ENCODE results near the gene LRP1B.
"Not testable (repeated sequence)": the region's sequence is repeated elsewhere in the genome, so short reads cannot be mapped to it uniquely, and the experiment has no call there.

Gene LRP1B

GRCh38 chr2:142100139-142100873, 30.5 kb downstream of the LRP1B start:
- DNase-seq: no peak

- no peak for DNase-seq
Measured at GRCh38 chr2:142097711-142098110, 33.1 kb downstream of the LRP1B start.

GRCh38 chr2:142095647-142096046, 35.2 kb downstream of the LRP1B start:
- DNase-seq: no peak

- no peak for DNase-seq
Measured at GRCh38 chr2:142094233-142094632, 36.6 kb downstream of the LRP1B start.

- DNase-seq: no peak
Measured at GRCh38 chr2:142088058-142088568, 42.7 kb downstream of the LRP1B start.

- DNase-seq: not testable (repeated sequence)
Measured at GRCh38 chr2:142087585-142087984, 43.2 kb downstream of the LRP1B start.

GRCh38 chr2:142082368-142082767, 48.4 kb downstream of the LRP1B start:
- no peak for DNase-seq

- DNase-seq: no peak
Measured at GRCh38 chr2:142076317-142076716, 54.5 kb downstream of the LRP1B start.

- no peak for DNase-seq
Measured at GRCh38 chr2:142075826-142076225, 55.0 kb downstream of the LRP1B start.

- no peak for DNase-seq
Measured at GRCh38 chr2:142069251-142069888, 61.4 kb downstream of the LRP1B start.

- DNase-seq: no peak
Measured at GRCh38 chr2:142065700-142066099, 65.1 kb downstream of the LRP1B start.

- no peak for DNase-seq
Measured at GRCh38 chr2:142065156-142065555, 65.7 kb downstream of the LRP1B start.

GRCh38 chr2:142061733-142062132, 69.1 kb downstream of the LRP1B start:
- no peak for DNase-seq

GRCh38 chr2:142058149-142058548, 72.7 kb downstream of the LRP1B start:
- DNase-seq: no peak

GRCh38 chr2:142056784-142057183, 74.0 kb downstream of the LRP1B start:
- DNase-seq: no peak

- no peak for DNase-seq
Measured at GRCh38 chr2:142052220-142052863, 78.5 kb downstream of the LRP1B start.

GRCh38 chr2:142048581-142048980, 82.2 kb downstream of the LRP1B start:
- DNase-seq: no peak

- DNase-seq: no peak
Measured at GRCh38 chr2:142045641-142046040, 85.2 kb downstream of the LRP1B start.

- DNase-seq: no peak
Measured at GRCh38 chr2:142044197-142044596, 86.6 kb downstream of the LRP1B start.

GRCh38 chr2:142042536-142043199, 88.1 kb downstream of the LRP1B start:
- DNase-seq: no peak

GRCh38 chr2:142041996-142042395, 88.8 kb downstream of the LRP1B start:
- no peak for DNase-seq

GRCh38 chr2:142041105-142041504, 89.7 kb downstream of the LRP1B start:
- no peak for DNase-seq

- no peak for DNase-seq
Measured at GRCh38 chr2:142040556-142040955, 90.3 kb downstream of the LRP1B start.

All from CD4-positive, alpha-beta T cell treated with Interferon alpha-2 for 1 hour (primary cell).